HCT116 (cell line): ENCODE measurements around the gene DLX4.

Experiments used
- CEBPB ChIP-seq: IDR thresholded peaks from 2 replicates; pipeline ENCODE4 v1.6.1; 2012; ENCODE audit warnings: low read depth
- EZH2 ChIP-seq: fragments of 200-600 bp; sonication (generic); IDR thresholded peaks from 2 replicates; pipeline ENCODE4 v1.6.1; 2017; ENCODE audit warnings: antibody characterized with exemption, mixed run types
- EZH2phosphoT487 ChIP-seq: fragments of 200-600 bp; IDR thresholded peaks from 2 replicates; pipeline ENCODE4 v1.6.1; 2018; ENCODE audit warnings: antibody characterized with exemption, borderline replicate concordance
- POLR2A ChIP-seq: IDR thresholded peaks from 2 replicates; pipeline ENCODE4 v1.7.0; 2011; ENCODE audit warnings: borderline replicate concordance; ENCODE audit not compliant: insufficient read depth, insufficient read length; ENCODE audit errors: extremely low read depth
- POLR2AphosphoS5 ChIP-seq: IDR thresholded peaks from 2 replicates; pipeline ENCODE4 v1.6.1; 2011; ENCODE audit warnings: mild to moderate bottlenecking, low read depth, low read length, moderate library complexity
- TCF7L2 ChIP-seq: IDR thresholded peaks from 2 replicates; pipeline ENCODE4 v1.7.0; 2011; ENCODE audit warnings: borderline replicate concordance, inconsistent platforms; ENCODE audit not compliant: insufficient read depth, insufficient read length; ENCODE audit errors: extremely low read depth
- YY1 ChIP-seq: IDR thresholded peaks from 2 replicates; pipeline ENCODE4 v1.6.1; 2011; ENCODE audit warnings: low read length, low read depth, moderate library complexity, mild to moderate bottlenecking; ENCODE audit not compliant: insufficient replicate concordance; ENCODE audit errors: extremely low read depth
- ZBTB33 ChIP-seq: IDR thresholded peaks from 2 replicates; pipeline ENCODE4 v1.6.1; 2011; ENCODE audit warnings: mild to moderate bottlenecking, low read length, moderate library complexity; ENCODE audit not compliant: insufficient replicate concordance; ENCODE audit errors: extremely low read depth
- ZNF274 ChIP-seq: fragments of 200-500 bp; sonication (Bioruptor generic); IDR thresholded peaks from 2 replicates; pipeline ENCODE4 v1.6.1; 2014; ENCODE audit warnings: mild to moderate bottlenecking, low read depth, low read length, inconsistent platforms
- TF ChIP-seq, protein P1 (sequence below), 3 experiments: fragments of 200-600 bp in 1 of 3; sonication (generic) in 1 of 3; IDR thresholded peaks in 2 of 3; conservative IDR thresholded peaks in 1 of 3; 2 replicates each; pipeline ENCODE4 v1.5.1; 2012 to 2017; ENCODE audit warnings: low read depth in 2 of 3, low read length in 2 of 3, antibody characterized with exemption in 1 of 3, borderline replicate concordance in 1 of 3, control low read depth in 1 of 3, mild to moderate bottlenecking in 1 of 3, mixed read lengths in 1 of 3, mixed run types in 1 of 3, moderate library complexity in 1 of 3; ENCODE audit not compliant: insufficient read depth in 1 of 3
- TF ChIP-seq, protein P2 (sequence below): IDR thresholded peaks from 2 replicates; pipeline ENCODE4 v1.6.1; 2012
- TF ChIP-seq, protein P3 (sequence below): IDR thresholded peaks from 2 replicates; pipeline ENCODE4 v1.6.1; 2012

DNA sequence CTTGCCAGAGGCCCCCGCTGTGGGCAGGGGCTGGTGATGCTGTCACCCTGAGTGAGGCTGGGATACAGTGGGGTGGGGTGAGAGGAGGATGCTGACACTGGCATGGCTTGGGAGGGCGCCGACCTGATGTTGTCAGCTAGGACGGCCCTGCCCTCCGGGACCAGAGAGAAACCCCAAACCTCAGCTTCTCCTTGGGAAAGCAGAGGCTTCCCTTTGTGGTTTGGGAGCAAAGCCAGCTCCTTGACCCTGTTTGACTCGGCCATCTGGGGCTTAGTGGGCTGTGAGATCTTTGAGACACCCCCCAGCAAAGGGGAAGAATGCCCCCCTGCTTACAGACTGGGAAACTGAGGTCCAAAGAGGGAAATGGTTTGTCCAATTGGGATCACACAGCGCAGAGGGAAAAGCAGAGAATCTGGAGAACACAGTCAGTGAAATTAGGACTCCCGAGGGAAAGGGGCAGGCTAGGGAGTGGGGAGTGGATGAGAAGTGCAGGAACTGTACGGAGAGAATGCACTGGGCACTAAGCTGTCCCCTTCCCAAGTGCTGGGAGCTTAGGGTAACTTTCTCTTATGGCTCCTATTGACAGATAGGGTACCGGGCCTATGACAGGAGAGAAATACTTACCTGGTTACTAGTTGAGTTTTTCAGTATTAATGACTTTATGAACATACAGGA is 40.7 kb upstream of the DLX4 start:
- no peak for TF ChIP-seq ZNF274
- no peak for TF ChIP-seq TCF7L2
- TF ChIP-seq, protein P1, sequence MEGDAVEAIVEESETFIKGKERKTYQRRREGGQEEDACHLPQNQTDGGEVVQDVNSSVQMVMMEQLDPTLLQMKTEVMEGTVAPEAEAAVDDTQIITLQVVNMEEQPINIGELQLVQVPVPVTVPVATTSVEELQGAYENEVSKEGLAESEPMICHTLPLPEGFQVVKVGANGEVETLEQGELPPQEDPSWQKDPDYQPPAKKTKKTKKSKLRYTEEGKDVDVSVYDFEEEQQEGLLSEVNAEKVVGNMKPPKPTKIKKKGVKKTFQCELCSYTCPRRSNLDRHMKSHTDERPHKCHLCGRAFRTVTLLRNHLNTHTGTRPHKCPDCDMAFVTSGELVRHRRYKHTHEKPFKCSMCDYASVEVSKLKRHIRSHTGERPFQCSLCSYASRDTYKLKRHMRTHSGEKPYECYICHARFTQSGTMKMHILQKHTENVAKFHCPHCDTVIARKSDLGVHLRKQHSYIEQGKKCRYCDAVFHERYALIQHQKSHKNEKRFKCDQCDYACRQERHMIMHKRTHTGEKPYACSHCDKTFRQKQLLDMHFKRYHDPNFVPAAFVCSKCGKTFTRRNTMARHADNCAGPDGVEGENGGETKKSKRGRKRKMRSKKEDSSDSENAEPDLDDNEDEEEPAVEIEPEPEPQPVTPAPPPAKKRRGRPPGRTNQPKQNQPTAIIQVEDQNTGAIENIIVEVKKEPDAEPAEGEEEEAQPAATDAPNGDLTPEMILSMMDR (IDR thresholded peaks at IDR 0.05 in 2 of 3, conservative IDR thresholded peaks at IDR 0.05 in 1 of 3; ENCODE audit: borderline replicate concordance in 1 of 3, insufficient read depth in 1 of 3, low read depth in 2 of 3, low read length in 2 of 3), result no peak
- no peak for TF ChIP-seq YY1
- TF ChIP-seq, protein P2, sequence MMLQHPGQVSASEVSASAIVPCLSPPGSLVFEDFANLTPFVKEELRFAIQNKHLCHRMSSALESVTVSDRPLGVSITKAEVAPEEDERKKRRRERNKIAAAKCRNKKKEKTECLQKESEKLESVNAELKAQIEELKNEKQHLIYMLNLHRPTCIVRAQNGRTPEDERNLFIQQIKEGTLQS, result no peak
- TF ChIP-seq ZBTB33, result no peak
- TF ChIP-seq POLR2AphosphoS5, result no peak
- no peak for TF ChIP-seq EZH2
- TF ChIP-seq, protein P3, sequence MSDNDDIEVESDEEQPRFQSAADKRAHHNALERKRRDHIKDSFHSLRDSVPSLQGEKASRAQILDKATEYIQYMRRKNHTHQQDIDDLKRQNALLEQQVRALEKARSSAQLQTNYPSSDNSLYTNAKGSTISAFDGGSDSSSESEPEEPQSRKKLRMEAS, result no peak
- no peak for TF ChIP-seq EZH2phosphoT487
- TF ChIP-seq POLR2A, result no peak
- TF ChIP-seq CEBPB, result no peak
